ENCODE data around the gene CDK2AP2.

CDK2AP2 gene

DNA sequence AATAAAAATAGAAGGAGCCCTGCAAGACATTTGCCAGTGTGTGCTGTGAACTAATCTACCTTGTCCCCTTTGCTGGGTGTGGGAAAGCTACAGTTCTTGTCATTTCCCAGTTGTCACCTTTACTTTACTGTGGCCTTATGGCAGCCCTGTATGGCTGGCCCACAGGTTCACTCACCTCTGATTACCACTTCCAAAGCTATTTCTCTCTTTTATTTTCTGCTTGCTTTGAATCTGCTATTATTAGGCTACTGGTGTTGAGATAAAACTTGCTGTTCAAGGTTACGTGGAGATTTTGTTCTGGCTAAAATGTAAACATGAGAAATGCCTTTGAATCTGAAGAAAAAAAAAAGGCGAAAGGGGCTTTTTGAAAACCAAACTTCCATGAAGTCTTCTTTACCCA is 24.9 kb upstream of the CDK2AP2 start:
- H4K20me1 ChIP-seq (ENCODE audit: insufficient read depth, low read length), result no peaks in the 10 kb centered on the region
- no peak overlapping the region for H2AFZ ChIP-seq (ENCODE audit: low read length)
- no peak overlapping the region for H3K9ac ChIP-seq (ENCODE audit: low read length)
- H3F3A ChIP-seq (ENCODE audit: insufficient read depth, low read length), result no peaks in the 10 kb centered on the region
- H3K9me2 ChIP-seq (ENCODE audit: low read depth, low read length), result no peaks in the 10 kb centered on the region
- no peak overlapping the region for H3K27ac ChIP-seq (ENCODE audit: low read depth, low read length, poor library complexity, severe bottlenecking)
- no peaks in the 10 kb centered on the region; the same call in 1 of the 2 replicates for H3K27me3 ChIP-seq (ENCODE audit: insufficient read depth, low read length)
- peaks cover 7% of the 10 kb centered on the region for H3K4me1 ChIP-seq (ENCODE audit: insufficient read depth, low read length, severe bottlenecking)
- no peaks in the 10 kb centered on the region for H3K36me3 ChIP-seq (ENCODE audit: insufficient read depth, low read length)
- H3K4me2 ChIP-seq (ENCODE audit: low read length), result no peak overlapping the region
- no peak overlapping the region for H3K4me3 ChIP-seq (ENCODE audit: low read depth, low read length, poor library complexity, severe bottlenecking)
- TF ChIP-seq EZH2 (IDR thresholded peaks at IDR 0.05; ENCODE audit: borderline replicate concordance, low read length), result no peak
- TF ChIP-seq CTCF (IDR thresholded peaks at IDR 0.05; ENCODE audit: low read length), result no peak
- peaks cover 21% of the 10 kb centered on the region for H3K9me3 ChIP-seq (ENCODE audit: low read length)
- no peaks in the 10 kb centered on the region for H3K79me2 ChIP-seq (ENCODE audit: insufficient read depth, low read length)

GRCh38 chr11:67530282-67530592 is 22.3 kb upstream of the CDK2AP2 start:
- peaks cover 16% of the 10 kb centered on the region for H3K9me3 ChIP-seq (ENCODE audit: low read length)
- no peaks in the 10 kb centered on the region for H3F3A ChIP-seq (ENCODE audit: insufficient read depth, low read length)

GRCh38 chr11:67528376-67528775 is 20.4 kb upstream of the CDK2AP2 start:
- Histone ChIP-seq H2AFZ (ENCODE audit: low read length) (no peak overlapping the region), H3K9me3 (ENCODE audit: low read length) (peaks cover 6% of the 10 kb centered on the region), H3K36me3 (ENCODE audit: insufficient read depth, low read length) (no peaks in the 10 kb centered on the region), H3K27ac (ENCODE audit: low read depth, low read length, poor library complexity, severe bottlenecking) (no peak overlapping the region), H3K4me3 (ENCODE audit: low read depth, low read length, poor library complexity, severe bottlenecking) (no peak overlapping the region), H4K20me1 (ENCODE audit: insufficient read depth, low read length) (no peaks in the 10 kb centered on the region), H3K9me2 (ENCODE audit: low read depth, low read length) (no peaks in the 10 kb centered on the region), H3K79me2 (ENCODE audit: insufficient read depth, low read length) (no peaks in the 10 kb centered on the region), H3K4me2 (ENCODE audit: low read length) (no peak overlapping the region), H3K27me3 (ENCODE audit: insufficient read depth, low read length) (peaks cover 11% of the 10 kb centered on the region; the same call in 1 of the 2 replicates), H3F3A (ENCODE audit: insufficient read depth, low read length) (no peaks in the 10 kb centered on the region), H3K4me1 (ENCODE audit: insufficient read depth, low read length, severe bottlenecking) (peaks cover 7% of the 10 kb centered on the region), H3K9ac (ENCODE audit: low read length) (no peak overlapping the region)
- TF ChIP-seq EZH2 (IDR thresholded peaks at IDR 0.05; ENCODE audit: borderline replicate concordance, low read length), result no peak
- no peak for TF ChIP-seq CTCF (IDR thresholded peaks at IDR 0.05; ENCODE audit: low read length)

More at GRCh38 chr11:67530282-67530592, 22.3 kb upstream of the CDK2AP2 start:
- Histone ChIP-seq H3K27me3 (ENCODE audit: insufficient read depth, low read length) (peaks cover 7% of the 10 kb centered on the region; the same call in 1 of the 2 replicates), H3K36me3 (ENCODE audit: insufficient read depth, low read length) (no peaks in the 10 kb centered on the region), H3K4me3 (ENCODE audit: low read depth, low read length, poor library complexity, severe bottlenecking) (no peak overlapping the region), H2AFZ (ENCODE audit: low read length) (no peak overlapping the region), H3K79me2 (ENCODE audit: insufficient read depth, low read length) (no peaks in the 10 kb centered on the region), H3K9ac (ENCODE audit: low read length) (no peak overlapping the region), H4K20me1 (ENCODE audit: insufficient read depth, low read length) (no peaks in the 10 kb centered on the region), H3K27ac (ENCODE audit: low read depth, low read length, poor library complexity, severe bottlenecking) (no peak overlapping the region), H3K4me2 (ENCODE audit: low read length) (peak overlapping the region; percentile 20; the same call in 1 of the 2 replicates), H3K4me1 (ENCODE audit: insufficient read depth, low read length, severe bottlenecking) (peaks cover 7% of the 10 kb centered on the region), H3K9me2 (ENCODE audit: low read depth, low read length) (no peaks in the 10 kb centered on the region)
- TF ChIP-seq CTCF (IDR thresholded peaks at IDR 0.05; ENCODE audit: low read length) (no peak), EZH2 (IDR thresholded peaks at IDR 0.05; ENCODE audit: borderline replicate concordance, low read length) (no peak)
